HepG2 (cell line): ENCODE data around the gene EVC.

ENCODE experiments used
- CBFB ChIP-seq: sonication (generic); formaldehyde crosslinking; IDR thresholded peaks from 2 replicates; pipeline ENCODE4 v1.4.0; 2020; ENCODE audit warnings: missing genetic modification reagents
- CBX2 ChIP-seq, 2 experiments: fragments of 200-600 bp in 1 of 2; sonication (generic); formaldehyde crosslinking in 1 of 2; IDR thresholded peaks; 2 replicates each; pipeline versions ENCODE4 v1.7.0 to v1.8.1; 2018 to 2022; ENCODE audit warnings: low read depth in 2 of 2, low read length in 1 of 2, mild to moderate bottlenecking in 1 of 2, missing genetic modification reagents in 1 of 2
- CHD2 ChIP-seq: IDR thresholded peaks from 2 replicates; pipeline ENCODE4 v1.6.1; 2011; ENCODE audit warnings: low read depth, low read length, improper control_type of control experiment
- CTCF ChIP-seq: sonication (generic); formaldehyde crosslinking; IDR thresholded peaks from 2 replicates; pipeline ENCODE4 v1.5.0; 2020; ENCODE audit warnings: mild to moderate bottlenecking, missing genetic modification reagents, moderate library complexity
- EP300 ChIP-seq, 3 experiments: sonication (generic) in 1 of 3; formaldehyde crosslinking in 1 of 3; IDR thresholded peaks; 2 replicates each; pipeline versions ENCODE4 v1.5.1 to v1.6.1; 2011 to 2020; ENCODE audit warnings: low read depth in 2 of 3, low read length in 2 of 3, borderline replicate concordance in 1 of 3, improper control_type of control experiment in 1 of 3, mild to moderate bottlenecking in 1 of 3, missing genetic modification reagents in 1 of 3, moderate library complexity in 1 of 3
- HNRNPL ChIP-seq: fragments of 200-400 bp; formaldehyde crosslinking; IDR thresholded peaks from 2 replicates; pipeline ENCODE4 v1.6.1; 2017; ENCODE audit warnings: mild to moderate bottlenecking, low read depth, low read length
- REXO4 ChIP-seq: sonication (generic); formaldehyde crosslinking; IDR thresholded peaks from 2 replicates; pipeline ENCODE4 v1.8.0; 2022; ENCODE audit warnings: missing genetic modification reagents, mild to moderate bottlenecking, borderline replicate concordance
- U2AF2 ChIP-seq: fragments of 200-400 bp; formaldehyde crosslinking; IDR thresholded peaks from 2 replicates; pipeline ENCODE4 v1.6.1; 2017; ENCODE audit warnings: low read depth, mild to moderate bottlenecking, low read length

- TF ChIP-seq CTCF: no peak
- TF ChIP-seq REXO4 (CRISPR knock-in tag): no peak
- TF ChIP-seq CHD2: no peak
- TF ChIP-seq EP300 (IDR thresholded peaks at IDR 0.05; ENCODE audit: low read depth in 2 of 2, low read length in 2 of 2): no peak
- no peak for TF ChIP-seq EP300 (CRISPR knock-in tag; IDR thresholded peaks at IDR 0.05; ENCODE audit: borderline replicate concordance)
- TF ChIP-seq CBX2 (IDR thresholded peaks at IDR 0.05; ENCODE audit: low read depth, low read length): no peak
- TF ChIP-seq CBX2 (CRISPR knock-in tag; IDR thresholded peaks at IDR 0.05; ENCODE audit: low read depth): no peak
- TF ChIP-seq HNRNPL: no peak
- TF ChIP-seq CBFB: no peak
- TF ChIP-seq U2AF2: no peak
Measured at GRCh38 chr4:5734853-5735252, 23.9 kb downstream of the EVC start.
